DOHH2 (cell line): ENCODE measurements around the gene PNMA1.

Source experiments
- CTCF ChIP-seq: fragments of 200-600 bp; sonication (generic); IDR thresholded peaks from one replicate; pipeline ENCODE4 v1.5.1; 2014; ENCODE audit warnings: antibody characterized with exemption, mild to moderate bottlenecking, low read depth, low read length; ENCODE audit not compliant: poor library complexity, severe bottlenecking
- EZH2phosphoT487 ChIP-seq: fragments of 200-600 bp; sonication (generic); IDR thresholded peaks from 2 replicates; pipeline ENCODE4 v1.6.1; 2017; ENCODE audit warnings: borderline replicate concordance, mild to moderate bottlenecking, antibody characterized with exemption, low read length, moderate library complexity, mixed read lengths

- TF ChIP-seq CTCF, result no peak
- no peak for TF ChIP-seq EZH2phosphoT487
Measured at GRCh38 chr14:73738518-73739173, 24.5 kb upstream of the PNMA1 start.
